ENCODE results near the gene GOPC.

Gene GOPC

GRCh38 chr6:117568831-117569410 lies 33.4 kb downstream of the GOPC start:
- no peak for TF ChIP-seq CTCF (IDR thresholded peaks at IDR 0.05)
- H3K4me1 ChIP-seq (ENCODE audit: control insufficient read depth in 1 of 2, insufficient read depth in 1 of 2, low read depth in 1 of 2, low read length in 1 of 2) = no peaks in the 10 kb centered on the region
- H3K9me3 ChIP-seq = no peaks in the 10 kb centered on the region
- no peak overlapping the region for H3K4me3 ChIP-seq (ENCODE audit: low read depth in 1 of 2, low read length in 1 of 2)
- H3K27me3 ChIP-seq = no peaks in the 10 kb centered on the region
- H3K27ac ChIP-seq = no peak overlapping the region
- H3K36me3 ChIP-seq = peaks cover 68% of the 10 kb centered on the region

- peaks cover 67% of the 10 kb centered on the region for H3K36me3 ChIP-seq
- TF ChIP-seq CTCF (IDR thresholded peaks at IDR 0.05) = no peak
- H3K27me3 ChIP-seq = no peaks in the 10 kb centered on the region
- H3K4me1 ChIP-seq (ENCODE audit: control insufficient read depth in 1 of 2, insufficient read depth in 1 of 2, low read depth in 1 of 2, low read length in 1 of 2) = no peaks in the 10 kb centered on the region
- H3K9me3 ChIP-seq = no peaks in the 10 kb centered on the region
- no peak overlapping the region for H3K4me3 ChIP-seq (ENCODE audit: low read depth in 1 of 2, low read length in 1 of 2)
- no peak overlapping the region for H3K27ac ChIP-seq
Observed at GRCh38 chr6:117568247-117568646, 34.1 kb downstream of the GOPC start.

- H3K9me3 ChIP-seq = no peaks in the 10 kb centered on the region
- H3K4me3 ChIP-seq (ENCODE audit: low read depth in 1 of 2, low read length in 1 of 2) = no peak overlapping the region
- H3K27me3 ChIP-seq = no peaks in the 10 kb centered on the region
- peaks cover 62% of the 10 kb centered on the region for H3K36me3 ChIP-seq
- TF ChIP-seq CTCF (IDR thresholded peaks at IDR 0.05) = no peak
- H3K4me1 ChIP-seq (ENCODE audit: control insufficient read depth in 1 of 2, insufficient read depth in 1 of 2, low read depth in 1 of 2, low read length in 1 of 2) = no peaks in the 10 kb centered on the region
- H3K27ac ChIP-seq = no peak overlapping the region
Observed at GRCh38 chr6:117564681-117565080, 37.6 kb downstream of the GOPC start.

GRCh38 chr6:117561128-117561527 lies 41.2 kb downstream of the GOPC start:
- H3K4me1 ChIP-seq (ENCODE audit: control insufficient read depth in 1 of 2, insufficient read depth in 1 of 2, low read depth in 1 of 2, low read length in 1 of 2) = no peaks in the 10 kb centered on the region
- H3K9me3 ChIP-seq = no peaks in the 10 kb centered on the region
- no peak for TF ChIP-seq CTCF (IDR thresholded peaks at IDR 0.05)
- H3K27ac ChIP-seq = no peak overlapping the region
- no peaks in the 10 kb centered on the region for H3K27me3 ChIP-seq
- H3K36me3 ChIP-seq = peaks cover 28% of the 10 kb centered on the region
- no peak overlapping the region for H3K4me3 ChIP-seq (ENCODE audit: low read depth in 1 of 2, low read length in 1 of 2)

- Histone ChIP-seq H3K27ac (no peak overlapping the region), H3K4me3 (ENCODE audit: low read depth in 1 of 2, low read length in 1 of 2) (no peak overlapping the region), H3K36me3 (peaks cover 17% of the 10 kb centered on the region), H3K4me1 (ENCODE audit: control insufficient read depth in 1 of 2, insufficient read depth in 1 of 2, low read depth in 1 of 2, low read length in 1 of 2) (no peaks in the 10 kb centered on the region), H3K9me3 (no peaks in the 10 kb centered on the region), H3K27me3 (peaks cover 4% of the 10 kb centered on the region)
- TF ChIP-seq CTCF (IDR thresholded peaks at IDR 0.05) = no peak
Observed at GRCh38 chr6:117559299-117559698, 43.0 kb downstream of the GOPC start.

GRCh38 chr6:117558818-117559217 lies 43.5 kb downstream of the GOPC start:
- H3K9me3 ChIP-seq = no peaks in the 10 kb centered on the region
- H3K27ac ChIP-seq = no peak overlapping the region
- H3K4me3 ChIP-seq (ENCODE audit: low read depth in 1 of 2, low read length in 1 of 2) = no peak overlapping the region
- H3K4me1 ChIP-seq (ENCODE audit: control insufficient read depth in 1 of 2, insufficient read depth in 1 of 2, low read depth in 1 of 2, low read length in 1 of 2) = no peaks in the 10 kb centered on the region
- peaks cover 9% of the 10 kb centered on the region for H3K27me3 ChIP-seq
- peaks cover 17% of the 10 kb centered on the region for H3K36me3 ChIP-seq
- TF ChIP-seq CTCF (IDR thresholded peaks at IDR 0.05) = no peak
